ENCODE results near the gene GPR3. TPM values are rescaled to one million over a fixed set of nuclear protein-coding genes. Genes with fewer than 3 reads are reported as not detected.

The GPR3 gene
- total RNA-seq, 1 donor from 2014 or later, result 0.16 TPM

GRCh38 chr1:27346991-27347624 is 45.3 kb upstream of the GPR3 start:
- no peaks in the 10 kb centered on the region for H3K36me3 ChIP-seq
- no peaks in the 10 kb centered on the region for H3K27me3 ChIP-seq (ENCODE audit: low read depth)
- H3K4me1 ChIP-seq, result peaks cover 34% of the 10 kb centered on the region
- no peaks in the 10 kb centered on the region for H3K9me3 ChIP-seq (replicated peaks)
- intact Hi-C loops (cut with micrococcal nuclease), result no loop called here
- H3K4me3 ChIP-seq, result no peak overlapping the region
- DNase-seq, result no peak
- TF ChIP-seq, protein P1, sequence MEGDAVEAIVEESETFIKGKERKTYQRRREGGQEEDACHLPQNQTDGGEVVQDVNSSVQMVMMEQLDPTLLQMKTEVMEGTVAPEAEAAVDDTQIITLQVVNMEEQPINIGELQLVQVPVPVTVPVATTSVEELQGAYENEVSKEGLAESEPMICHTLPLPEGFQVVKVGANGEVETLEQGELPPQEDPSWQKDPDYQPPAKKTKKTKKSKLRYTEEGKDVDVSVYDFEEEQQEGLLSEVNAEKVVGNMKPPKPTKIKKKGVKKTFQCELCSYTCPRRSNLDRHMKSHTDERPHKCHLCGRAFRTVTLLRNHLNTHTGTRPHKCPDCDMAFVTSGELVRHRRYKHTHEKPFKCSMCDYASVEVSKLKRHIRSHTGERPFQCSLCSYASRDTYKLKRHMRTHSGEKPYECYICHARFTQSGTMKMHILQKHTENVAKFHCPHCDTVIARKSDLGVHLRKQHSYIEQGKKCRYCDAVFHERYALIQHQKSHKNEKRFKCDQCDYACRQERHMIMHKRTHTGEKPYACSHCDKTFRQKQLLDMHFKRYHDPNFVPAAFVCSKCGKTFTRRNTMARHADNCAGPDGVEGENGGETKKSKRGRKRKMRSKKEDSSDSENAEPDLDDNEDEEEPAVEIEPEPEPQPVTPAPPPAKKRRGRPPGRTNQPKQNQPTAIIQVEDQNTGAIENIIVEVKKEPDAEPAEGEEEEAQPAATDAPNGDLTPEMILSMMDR (IDR thresholded peaks at IDR 0.05; ENCODE audit: borderline replicate concordance), result no peak
- H3K27ac ChIP-seq (replicated peaks), result no peak overlapping the region

GRCh38 chr1:27348861-27349783 is 43.3 kb upstream of the GPR3 start:
- TF ChIP-seq, protein P1 (IDR thresholded peaks at IDR 0.05; ENCODE audit: borderline replicate concordance), result no peak
- intact Hi-C loops (cut with micrococcal nuclease), result no loop called here
- peaks cover 13% of the 10 kb centered on the region for H3K36me3 ChIP-seq
- no peak overlapping the region for H3K27ac ChIP-seq (replicated peaks)
- no peak for DNase-seq
- peaks cover 29% of the 10 kb centered on the region for H3K4me1 ChIP-seq
- no peaks in the 10 kb centered on the region for H3K9me3 ChIP-seq (replicated peaks)
- H3K4me3 ChIP-seq, result peak overlapping the region; percentile 69
- H3K27me3 ChIP-seq (ENCODE audit: low read depth), result no peaks in the 10 kb centered on the region

GRCh38 chr1:27349784-27350662 is 42.4 kb upstream of the GPR3 start:
- H3K4me3 ChIP-seq, result peak overlapping the region; percentile 69
- peak overlapping the region; percentile 63 for H3K27ac ChIP-seq (replicated peaks)
- H3K36me3 ChIP-seq, result peaks cover 22% of the 10 kb centered on the region
- intact Hi-C loops (cut with micrococcal nuclease), result no loop called here
- DNase-seq, result peak; percentile 59
- H3K9me3 ChIP-seq (replicated peaks), result no peaks in the 10 kb centered on the region
- TF ChIP-seq, protein P1 (IDR thresholded peaks at IDR 0.05; ENCODE audit: borderline replicate concordance), result no peak
- H3K27me3 ChIP-seq (ENCODE audit: low read depth), result no peaks in the 10 kb centered on the region
- peaks cover 29% of the 10 kb centered on the region for H3K4me1 ChIP-seq

DNA sequence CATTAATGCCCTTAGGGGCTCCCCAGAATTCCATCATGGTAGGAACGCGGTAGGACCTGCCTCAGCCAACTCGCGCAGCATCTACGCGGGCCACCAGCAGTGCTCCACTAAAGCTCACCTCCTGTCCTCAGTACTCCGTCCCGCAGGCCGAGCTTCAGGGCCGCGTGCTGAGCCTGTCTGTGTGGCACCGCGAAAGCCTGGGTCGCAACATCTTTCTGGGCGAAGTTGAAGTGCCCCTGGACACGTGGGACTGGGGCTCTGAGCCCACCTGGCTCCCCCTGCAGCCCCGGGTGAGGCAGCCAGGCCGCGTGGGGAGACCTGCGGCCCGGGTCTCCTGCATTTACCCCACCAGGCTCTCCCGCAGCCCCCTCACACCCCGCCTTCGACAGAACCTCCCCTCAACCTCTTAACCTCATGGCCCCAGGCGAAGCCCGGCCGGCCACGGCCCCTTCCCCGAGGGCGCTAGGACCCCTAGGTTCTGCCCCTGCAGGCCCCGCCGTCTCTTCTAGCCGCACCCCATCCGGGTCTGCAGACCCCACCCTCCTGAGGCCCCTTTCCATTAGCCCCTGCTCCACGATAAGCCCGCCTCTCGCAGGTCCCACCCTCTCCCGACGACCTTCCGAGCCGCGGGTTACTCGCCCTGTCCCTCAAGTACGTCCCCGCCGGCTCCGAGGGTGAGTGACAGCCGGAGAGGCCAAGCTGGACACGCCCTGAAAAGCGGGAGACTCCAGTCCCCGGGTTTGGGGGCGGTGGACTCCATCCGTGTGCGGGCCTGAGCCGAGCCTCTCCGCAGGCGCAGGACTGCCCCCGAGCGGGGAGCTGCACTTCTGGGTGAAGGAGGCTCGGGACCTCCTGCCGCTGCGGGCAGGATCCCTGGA is 41.5 kb upstream of the GPR3 start:
- Histone ChIP-seq H3K9me3 (replicated peaks) (no peaks in the 10 kb centered on the region), H3K36me3 (peaks cover 31% of the 10 kb centered on the region), H3K4me1 (peaks cover 29% of the 10 kb centered on the region), H3K27me3 (ENCODE audit: low read depth) (no peaks in the 10 kb centered on the region), H3K4me3 (peak overlapping the region; percentile 69), H3K27ac (replicated peaks) (peak overlapping the region; percentile 63)
- intact Hi-C loops (cut with micrococcal nuclease), result no loop called here
- TF ChIP-seq, protein P1 (IDR thresholded peaks at IDR 0.05; ENCODE audit: borderline replicate concordance), result peak; percentile 9
- peak; percentile 67 for DNase-seq
